ENCODE results near the gene IZUMO1R. TPM values are rescaled to one million over a fixed set of nuclear protein-coding genes. Genes with fewer than 3 reads are reported as not detected.

Gene IZUMO1R
- total RNA-seq, 1 experiment from 2014 or later: not detected

GRCh38 chr11:94330789-94331188, 26.4 kb downstream of the IZUMO1R start:
- Mint-ChIP-seq H3K4me3 (no peak overlapping the region), H3K36me3 (ENCODE audit: insufficient read depth in 1 of 3, low read depth in 3 of 3) (no peaks in the 10 kb centered on the region), H3K27me3 (ENCODE audit: low read depth) (peaks cover under 1% of the 10 kb centered on the region), H3K9me3 (no peaks in the 10 kb centered on the region), H3K27ac (no peak overlapping the region), H3K4me1 (no peaks in the 10 kb centered on the region)
- Histone ChIP-seq H2BK120ac (ENCODE audit: low read depth, low read length, poor library complexity, severe bottlenecking) (no peak overlapping the region), H3K4me2 (ENCODE audit: insufficient read depth, insufficient read length, low read length) (no peak overlapping the region), H2BK15ac (ENCODE audit: low read depth, low read length) (no peak overlapping the region), H3K4me1 (ENCODE audit: insufficient read depth, low read length) (no peaks in the 10 kb centered on the region), H4K8ac (replicated peaks; ENCODE audit: insufficient read length, low read depth, low read length) (no peak overlapping the region), H3K79me2 (ENCODE audit: insufficient read depth, low read length) (no peaks in the 10 kb centered on the region), H3K23ac (ENCODE audit: insufficient read length, low read depth, low read length) (no peak overlapping the region), H3K9ac (ENCODE audit: extremely low read depth, insufficient read length, low read length) (no peak overlapping the region), H3K23me2 (ENCODE audit: insufficient read length, low read depth, low read length, poor library complexity, severe bottlenecking) (no peaks in the 10 kb centered on the region), H4K5ac (ENCODE audit: insufficient read length, low read depth, low read length) (no peak overlapping the region), H4K91ac (ENCODE audit: insufficient read length, low read depth, low read length) (no peak overlapping the region), H3K27ac (ENCODE audit: insufficient read length, low read depth, low read length) (no peak overlapping the region), H2BK20ac (ENCODE audit: low read depth, low read length, poor library complexity, severe bottlenecking) (no peak overlapping the region), H2BK5ac (ENCODE audit: insufficient read length, low read length) (no peak overlapping the region), H3K18ac (ENCODE audit: insufficient read length, low read depth, low read length) (no peak overlapping the region), H3K9me3 (ENCODE audit: control insufficient read depth, low read depth, low read length) (no peaks in the 10 kb centered on the region), H3K56ac (ENCODE audit: insufficient read length, low read depth, low read length) (no peak overlapping the region), H2AFZ (ENCODE audit: low read length) (no peak overlapping the region), H3K4ac (ENCODE audit: low read depth, low read length) (no peak overlapping the region), H3K79me1 (ENCODE audit: insufficient read depth, low read depth, low read length, poor library complexity, severe bottlenecking) (no peaks in the 10 kb centered on the region), H2BK12ac (ENCODE audit: insufficient read length, low read depth, low read length) (no peak overlapping the region), H3K27me3 (ENCODE audit: insufficient read depth, low read length) (no peaks in the 10 kb centered on the region), H4K20me1 (ENCODE audit: control insufficient read depth, insufficient read depth, insufficient read length) (no peaks in the 10 kb centered on the region), H2AK5ac (ENCODE audit: insufficient read length, low read length) (no peak overlapping the region), H3T11ph (ENCODE audit: low read length) (no peak overlapping the region), H3K14ac (ENCODE audit: insufficient read depth, low read length) (no peak overlapping the region)
- TF ChIP-seq CTCF (conservative IDR thresholded peaks at IDR 0.05): no peak
- no peak for DNase-seq
- WGBS (ENCODE audit: extremely low coverage, insufficient read length, low lambda C conversion rate): no CpG with 5 or more reads among the region's 2 CpGs

Data from H9 (cell line).